ENCODE data around the gene C5orf15. TPM values are rescaled to one million over a fixed set of nuclear protein-coding genes. Genes with fewer than 3 reads are reported as not detected.
"Not testable (repeated sequence)": the region's sequence is repeated elsewhere in the genome, so short reads cannot be mapped to it uniquely, and the experiment has no call there.

The C5orf15 gene
- total RNA-seq, 1 experiment from 2014 or later: 73.4 TPM

DNA sequence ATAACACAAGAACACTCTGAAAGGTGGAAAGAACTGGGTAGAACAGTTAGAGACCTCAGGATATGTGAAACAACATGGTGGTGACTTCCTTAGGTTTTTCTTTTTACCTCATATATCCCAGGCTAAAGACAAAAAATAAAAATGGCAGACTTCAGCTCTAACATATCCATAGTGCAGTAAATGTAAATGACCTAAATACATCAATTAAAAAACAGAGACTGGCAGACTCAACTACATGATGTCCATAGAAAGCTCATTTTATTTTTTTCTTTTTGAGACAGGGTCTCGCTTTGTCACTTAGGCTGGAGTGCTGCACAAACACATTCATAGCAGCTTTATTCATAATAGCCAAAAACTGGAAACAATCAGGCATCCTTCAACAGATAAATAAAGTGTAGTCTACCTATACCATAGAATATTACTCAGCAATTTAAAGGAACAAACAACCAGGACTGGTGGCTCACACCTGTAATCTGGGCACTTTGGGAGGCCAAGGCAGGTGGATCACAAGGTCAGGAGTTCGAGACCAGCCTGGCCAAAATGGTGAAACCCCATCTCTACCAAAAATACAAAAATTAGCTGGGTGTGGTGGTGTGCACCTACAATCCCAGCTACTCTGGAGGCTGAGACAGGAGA is 4.8 kb downstream of the C5orf15 start:
- DNase-seq (ENCODE audit: low read depth): no peak

DNA sequence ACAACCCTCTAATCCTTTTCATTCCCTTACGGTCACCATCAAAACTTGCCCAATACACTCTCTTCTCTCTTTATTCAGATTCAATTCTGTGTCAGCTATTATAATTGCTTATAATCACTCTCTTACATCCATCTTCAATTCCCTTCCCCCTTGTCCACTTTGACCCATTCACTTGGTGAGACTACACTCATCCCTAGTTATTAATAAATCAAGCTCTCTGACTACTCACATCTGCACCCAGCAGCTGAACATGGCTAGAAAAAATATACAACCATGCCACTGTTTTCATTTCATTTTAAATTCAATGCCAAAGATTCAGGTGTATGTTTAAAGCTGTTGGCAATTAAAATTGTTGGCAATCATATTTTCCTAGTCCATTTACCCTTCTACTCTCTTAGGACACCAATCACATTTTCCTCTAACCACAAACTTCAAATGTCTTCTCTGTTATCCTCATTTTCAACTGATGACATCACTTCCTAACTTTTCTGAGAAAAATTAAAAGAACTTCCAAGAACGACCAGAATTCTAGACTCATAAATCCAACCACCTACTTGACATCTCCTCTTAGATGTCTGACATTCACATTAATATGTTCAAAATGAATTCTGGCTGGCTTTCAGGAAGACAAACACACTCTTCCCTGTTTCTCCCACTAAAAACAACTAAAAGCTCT is 5.5 kb downstream of the C5orf15 start:
- DNase-seq (ENCODE audit: low read depth): peak; percentile 51

DNA sequence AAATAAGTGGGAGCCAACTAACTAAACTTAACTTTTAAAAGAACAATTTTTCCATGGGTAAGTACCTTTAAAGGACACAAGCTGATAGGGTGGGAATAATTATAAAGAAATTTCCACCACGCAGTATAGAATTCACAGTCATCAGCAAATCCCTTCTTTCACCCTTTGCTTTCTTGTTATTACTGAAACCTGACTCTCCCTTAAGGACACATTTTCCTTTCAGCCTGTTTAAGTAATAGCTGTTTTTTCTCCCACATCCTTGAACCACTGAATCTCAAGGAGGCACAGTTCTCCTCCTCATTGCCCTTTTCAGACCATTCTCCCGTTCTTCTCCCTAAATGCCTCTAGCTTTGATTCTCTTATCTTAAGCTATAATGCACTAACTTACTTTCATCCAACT is 6.3 kb downstream of the C5orf15 start:
- DNase-seq (ENCODE audit: low read depth): peak; percentile 25

DNA sequence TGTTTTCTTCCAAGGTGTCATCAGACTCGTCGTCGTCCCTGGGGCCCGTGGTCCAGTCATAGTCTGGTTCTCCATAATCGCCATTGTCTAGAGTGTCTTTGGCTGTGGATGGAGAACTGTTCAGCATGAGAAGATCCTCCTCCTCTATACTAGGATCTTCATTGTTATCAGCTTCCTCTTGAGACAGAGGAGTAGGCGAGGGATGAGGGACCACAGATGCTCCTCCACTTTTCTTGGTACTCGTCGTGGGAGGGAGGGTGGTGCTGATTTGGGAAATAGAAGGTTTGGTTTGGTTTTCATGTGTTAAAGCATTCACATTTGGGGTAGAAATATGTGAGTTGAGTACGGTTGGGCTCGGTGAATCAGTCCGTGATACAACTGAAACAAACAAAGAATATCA is 8.8 kb downstream of the C5orf15 start:
- no peak for DNase-seq (ENCODE audit: low read depth)

DNA sequence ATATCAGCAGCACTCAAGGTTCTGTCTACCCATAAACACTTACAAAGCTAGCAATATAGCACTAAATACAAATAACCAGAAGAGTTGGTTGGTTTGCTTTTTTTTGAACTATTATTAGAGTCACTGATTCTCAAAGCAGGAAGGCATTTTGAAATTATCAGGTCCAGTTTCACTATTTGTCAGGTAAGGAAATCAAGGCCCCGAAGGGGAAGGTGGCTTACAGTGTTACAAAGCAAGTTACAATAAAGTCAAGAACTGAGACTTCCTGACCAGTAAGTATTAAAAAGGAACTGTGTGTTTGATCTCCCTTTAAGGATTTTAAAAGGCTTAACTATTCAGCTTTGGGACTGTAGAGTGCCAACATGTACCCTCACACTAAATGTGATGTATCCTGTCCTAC is 10.8 kb downstream of the C5orf15 start:
- no peak for DNase-seq (ENCODE audit: low read depth)

DNA sequence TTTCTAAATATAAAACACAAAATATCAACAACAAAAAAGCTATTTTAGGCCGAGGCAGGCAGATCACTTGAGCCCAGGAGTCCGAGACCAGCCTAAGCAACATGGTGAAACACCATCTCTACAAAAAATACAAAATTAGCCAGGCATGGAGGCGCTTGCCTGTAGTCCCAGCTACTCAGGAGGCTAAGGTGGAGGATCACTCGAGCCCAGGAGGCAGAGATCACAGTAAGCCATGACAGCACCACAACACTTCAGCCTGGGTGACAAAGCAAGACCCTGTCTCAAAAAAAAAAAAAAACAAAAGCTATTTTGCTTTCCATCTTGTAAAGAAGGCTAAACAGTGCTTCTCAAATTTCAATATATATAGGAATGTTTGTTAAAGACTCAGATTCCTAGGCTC is 11.3 kb downstream of the C5orf15 start:
- no peak for DNase-seq (ENCODE audit: low read depth)

DNA sequence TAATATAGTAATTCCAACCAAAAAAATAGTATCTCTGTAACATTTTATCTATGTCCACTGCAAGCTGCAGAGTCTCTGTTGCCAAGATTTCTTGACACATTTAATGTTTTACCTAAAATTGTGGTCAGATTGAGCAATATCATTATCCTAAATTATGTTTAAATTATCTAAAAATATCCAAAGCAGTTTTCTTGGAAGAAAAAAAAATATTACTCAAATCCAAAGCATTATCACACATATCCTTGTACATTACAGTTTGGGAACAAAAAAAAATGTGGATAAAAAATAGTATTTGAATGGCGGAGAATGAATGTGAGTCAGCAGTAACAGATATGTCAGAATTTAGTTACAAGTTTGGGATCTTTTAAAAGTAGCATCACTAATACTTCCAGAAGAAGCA is 12.2 kb downstream of the C5orf15 start:
- not testable (repeated sequence) for DNase-seq (ENCODE audit: low read depth)

DNA sequence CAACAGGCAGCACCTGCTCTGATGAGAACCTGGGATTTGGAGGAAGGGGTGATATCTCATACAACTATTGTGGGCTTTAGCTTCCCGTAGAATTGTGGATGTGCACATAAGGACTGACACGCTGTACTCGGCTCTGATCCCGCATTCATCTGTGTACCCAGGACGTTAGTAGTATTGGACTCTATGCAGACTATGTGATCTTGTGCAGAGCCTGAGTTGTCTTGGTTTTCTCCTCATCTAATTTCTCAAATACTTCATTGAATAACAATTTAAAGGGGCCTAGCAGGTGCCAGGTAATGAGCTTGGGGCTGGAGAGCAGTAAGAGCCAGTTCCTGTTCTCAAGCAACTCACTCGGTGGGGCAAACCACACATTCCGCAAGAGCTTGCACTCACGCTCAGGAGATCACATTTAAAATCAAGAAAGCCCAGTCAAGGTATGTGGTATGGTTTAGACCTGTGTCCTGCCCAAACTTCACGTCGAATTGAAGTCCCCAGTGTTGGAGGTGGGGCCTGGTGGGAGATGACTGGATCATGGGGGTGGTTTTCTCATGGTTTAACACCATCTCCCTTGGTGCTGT is 14.8 kb downstream of the C5orf15 start:
- DNase-seq (ENCODE audit: low read depth): no peak

DNA sequence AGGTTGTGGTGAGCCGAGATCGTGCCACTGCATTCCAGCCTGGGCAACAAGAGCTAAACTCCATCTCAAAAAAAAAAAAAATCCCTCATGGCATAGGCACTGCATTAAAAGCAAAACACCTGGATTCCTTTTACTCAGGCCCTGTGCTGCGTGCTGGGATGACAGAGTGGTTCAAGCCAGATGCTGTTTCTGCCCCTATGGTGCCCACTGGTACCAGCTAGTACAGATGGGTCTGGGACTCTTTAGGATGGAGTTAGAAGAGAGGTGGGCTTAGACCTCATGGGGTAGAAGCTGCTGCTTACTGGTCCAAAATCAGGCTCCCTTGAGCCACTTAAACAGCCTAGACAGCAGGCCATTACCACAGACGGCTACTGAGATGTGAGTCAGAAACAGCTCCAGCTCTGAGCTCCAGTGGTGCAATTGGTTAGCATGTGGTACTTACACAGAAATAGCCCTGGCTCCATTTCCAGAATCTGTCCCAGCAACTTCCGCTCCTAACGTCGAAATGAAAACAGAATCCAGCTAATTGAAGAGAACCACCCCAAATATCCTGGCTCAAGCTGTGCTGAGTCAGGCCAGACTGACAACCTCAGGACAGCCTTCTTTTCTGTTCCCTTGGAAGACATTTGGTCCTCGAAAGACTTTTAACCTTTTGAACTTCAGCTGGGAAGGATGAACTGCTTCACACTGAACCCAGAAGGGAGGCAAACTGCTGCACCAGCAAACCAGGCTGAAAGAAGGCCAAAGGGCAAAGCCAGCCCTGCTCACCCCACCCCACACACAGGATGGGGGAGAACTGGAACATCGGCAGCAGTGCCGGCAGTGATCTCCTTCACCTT is 15.5 kb downstream of the C5orf15 start:
- peak; percentile 92 for DNase-seq (ENCODE audit: low read depth)

DNA sequence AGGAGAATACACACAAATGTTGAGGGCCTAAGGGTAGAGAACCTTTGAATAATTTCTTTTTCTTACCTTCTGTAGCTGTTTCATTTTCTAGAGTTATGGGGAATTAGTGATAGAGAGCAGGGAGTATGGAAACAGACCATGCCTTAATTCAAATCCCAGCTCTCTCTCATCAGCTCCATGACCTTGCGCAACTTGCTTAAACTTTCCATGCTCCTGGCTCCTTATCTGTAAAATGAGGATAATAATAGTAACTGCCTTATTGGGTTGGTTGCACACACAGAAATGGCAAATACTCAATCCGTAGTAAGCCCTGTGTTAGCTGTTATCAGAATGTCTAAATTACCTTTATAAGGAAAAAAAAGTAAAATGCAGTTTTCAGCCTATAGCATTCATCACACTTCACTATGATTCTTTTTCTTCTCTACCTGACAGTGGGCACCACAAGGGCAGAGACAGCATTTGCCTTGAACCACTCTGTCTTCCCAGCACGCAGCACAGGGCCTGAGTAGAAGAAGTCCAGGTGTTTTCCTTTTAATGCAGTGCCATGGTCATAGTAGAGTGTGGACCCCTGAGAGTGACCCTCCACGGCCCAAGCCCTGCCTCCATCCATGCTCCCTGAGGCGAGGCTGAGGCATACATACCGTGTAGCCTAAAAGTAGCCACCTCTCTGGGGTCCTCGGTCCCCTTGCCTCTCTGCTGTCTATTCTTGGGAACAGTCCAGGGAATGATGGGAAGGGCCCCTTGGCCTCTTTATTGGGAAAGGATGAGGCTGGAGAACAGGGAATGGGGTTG is 17.4 kb downstream of the C5orf15 start:
- no peak for DNase-seq (ENCODE audit: low read depth)

DNA sequence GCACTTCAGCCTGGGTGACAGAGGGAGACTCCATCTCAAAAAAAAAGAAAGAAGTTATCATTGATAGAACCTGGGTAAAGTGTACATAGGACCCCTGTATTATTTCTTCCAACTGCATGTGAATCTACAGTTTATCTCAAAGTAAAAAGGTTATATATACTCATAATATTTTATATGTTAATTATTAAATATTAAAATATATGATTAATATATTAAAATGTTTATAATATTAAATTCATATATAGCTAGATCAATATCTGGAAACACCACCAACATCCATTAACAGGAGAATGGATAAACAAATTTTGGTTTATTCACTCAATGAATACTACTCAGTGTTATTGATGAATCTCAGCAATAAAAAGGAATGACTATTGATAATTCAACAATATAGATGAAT is 19.7 kb downstream of the C5orf15 start:
- no peak for DNase-seq (ENCODE audit: low read depth)

DNA sequence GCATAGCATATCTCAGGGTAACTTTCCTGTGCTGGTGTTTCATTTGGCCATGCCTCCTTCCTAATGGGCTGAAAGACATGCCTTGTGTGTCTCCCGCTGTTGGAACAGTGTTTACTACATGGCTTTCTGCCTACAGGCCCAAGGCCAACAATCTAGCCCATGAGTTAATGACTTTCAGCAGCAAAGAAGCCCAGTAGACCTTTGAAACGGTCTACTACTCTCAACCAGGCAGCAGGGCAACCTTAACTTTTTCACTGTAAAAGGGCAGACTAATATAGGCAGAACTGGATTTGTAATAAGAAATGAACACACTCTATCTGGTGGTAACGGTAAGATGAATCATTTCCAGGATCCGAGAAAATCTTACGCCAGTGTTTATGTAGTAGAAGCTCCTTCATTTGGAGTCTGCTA is 21.0 kb downstream of the C5orf15 start:
- DNase-seq (ENCODE audit: low read depth): no peak

DNA sequence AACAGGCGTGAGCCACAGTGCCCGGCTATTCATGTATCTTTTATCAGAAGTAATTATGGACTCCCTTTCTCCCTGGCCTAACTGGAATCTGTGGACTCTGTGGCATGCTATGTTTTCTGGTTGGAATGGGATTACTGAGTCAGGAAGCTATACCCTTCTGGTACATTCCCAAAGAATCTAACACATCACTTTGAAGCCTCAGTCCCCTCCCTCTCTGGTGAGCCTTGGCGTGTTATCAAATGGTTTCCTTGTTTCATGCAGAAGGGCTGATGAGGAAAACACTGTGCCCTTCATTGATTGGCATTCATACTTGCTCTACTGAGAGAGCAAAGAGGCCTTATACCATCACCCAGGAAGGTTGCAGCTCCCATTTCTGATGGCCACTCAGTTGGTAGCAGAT is 22.9 kb downstream of the C5orf15 start:
- DNase-seq (ENCODE audit: low read depth): no peak

DNA sequence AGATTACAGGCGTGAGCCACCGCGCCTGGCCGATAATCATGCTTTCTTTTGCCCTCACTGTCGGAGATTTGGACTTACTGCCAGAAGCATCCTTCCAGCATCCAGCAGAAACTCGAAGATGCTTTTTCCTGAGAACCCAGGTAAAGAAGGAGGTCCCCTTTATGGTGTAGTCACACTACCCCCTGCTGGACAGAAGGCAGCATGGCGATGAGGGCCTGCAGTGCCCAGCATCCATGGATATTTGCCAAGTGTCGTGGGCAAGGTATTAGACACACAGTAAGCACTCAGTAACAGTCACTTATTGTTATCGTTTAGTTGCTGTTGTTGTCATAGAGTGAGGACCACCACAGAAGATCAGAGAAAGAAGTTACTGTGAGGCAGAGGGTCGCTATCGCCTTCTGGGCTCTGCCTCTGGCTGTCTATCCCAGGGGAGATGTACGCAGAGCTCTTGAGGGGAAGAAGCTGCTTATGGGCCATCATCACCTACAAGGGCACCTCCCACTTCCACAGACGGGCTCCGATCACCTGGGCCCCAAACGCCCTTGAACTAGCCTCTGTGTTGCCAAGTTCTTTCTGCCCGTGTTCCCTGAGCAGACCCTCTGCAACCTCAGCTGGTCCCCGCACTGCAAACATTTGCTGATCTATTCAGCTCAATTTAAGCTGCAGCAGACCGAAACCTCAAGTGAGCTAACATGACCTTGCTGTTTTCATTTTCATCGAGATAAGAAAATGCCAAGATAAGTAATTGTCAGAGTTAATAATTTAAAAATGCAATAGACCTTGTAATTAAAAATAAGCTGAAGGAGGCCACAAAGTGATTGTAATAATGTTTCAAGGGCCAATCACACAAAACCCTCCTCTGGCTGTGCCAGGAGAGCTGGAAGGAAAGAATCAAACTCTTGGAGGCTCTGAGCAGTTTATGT is 23.9 kb downstream of the C5orf15 start:
- peak; percentile 33 for DNase-seq (ENCODE audit: low read depth)

DNA sequence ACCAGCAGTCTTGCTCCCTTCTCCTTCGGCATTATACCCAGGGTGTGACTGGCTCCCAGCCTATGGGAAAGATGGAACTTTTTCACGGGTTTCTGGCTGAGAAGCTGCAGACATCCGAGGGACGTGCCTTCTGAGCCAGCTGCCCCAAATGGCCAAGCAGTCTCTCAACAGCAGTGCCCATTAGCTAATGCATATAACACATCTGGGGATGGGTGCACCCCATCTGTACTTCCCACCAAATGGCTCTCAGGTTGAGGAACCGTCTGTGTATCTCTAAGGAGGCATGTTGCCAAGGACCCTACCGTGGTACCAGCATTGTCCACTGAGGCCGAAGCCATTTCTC is 25.0 kb downstream of the C5orf15 start:
- DNase-seq (ENCODE audit: low read depth): no peak

DNA sequence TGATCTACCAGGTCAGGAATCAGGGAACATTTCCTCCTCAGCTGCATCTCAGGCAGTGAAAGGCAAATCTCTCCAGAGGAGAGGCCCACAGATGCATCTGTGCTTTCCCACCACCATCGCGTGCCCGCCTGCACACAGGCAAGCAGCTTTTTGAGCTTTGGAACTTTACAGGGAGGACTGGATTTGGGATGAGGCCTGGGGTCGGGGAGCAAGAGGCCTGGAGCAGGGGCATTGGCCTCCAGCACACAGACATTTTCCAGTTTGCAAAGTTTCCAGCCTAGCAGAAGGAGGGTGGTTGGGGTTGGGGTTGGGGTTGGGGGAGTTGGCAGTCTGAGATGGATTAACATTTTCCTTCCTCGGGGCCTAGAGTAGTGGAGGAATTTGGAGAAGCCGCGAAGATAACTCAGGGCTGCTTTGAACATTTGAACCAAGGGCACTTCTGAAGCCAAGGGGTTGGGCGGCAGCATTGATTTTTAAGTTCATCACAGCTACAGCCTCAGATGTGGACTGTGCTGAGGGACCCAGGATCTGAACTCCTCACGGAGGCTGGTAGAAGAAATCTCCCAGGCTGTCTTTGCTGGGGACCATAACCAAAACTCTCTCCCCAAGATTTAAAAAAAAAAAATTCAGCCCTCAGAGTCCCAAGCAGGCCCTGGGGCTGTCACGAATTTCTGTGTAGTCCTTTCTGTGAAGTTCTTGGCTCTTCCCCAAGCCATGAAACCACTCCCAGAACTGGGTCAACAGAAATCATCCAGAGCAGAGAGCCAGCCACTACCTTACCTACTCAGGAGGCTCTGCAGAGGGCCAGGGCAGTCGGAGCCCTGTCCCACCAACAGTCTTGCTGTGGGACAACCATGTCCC is 25.6 kb downstream of the C5orf15 start:
- DNase-seq (ENCODE audit: low read depth): no peak

DNA sequence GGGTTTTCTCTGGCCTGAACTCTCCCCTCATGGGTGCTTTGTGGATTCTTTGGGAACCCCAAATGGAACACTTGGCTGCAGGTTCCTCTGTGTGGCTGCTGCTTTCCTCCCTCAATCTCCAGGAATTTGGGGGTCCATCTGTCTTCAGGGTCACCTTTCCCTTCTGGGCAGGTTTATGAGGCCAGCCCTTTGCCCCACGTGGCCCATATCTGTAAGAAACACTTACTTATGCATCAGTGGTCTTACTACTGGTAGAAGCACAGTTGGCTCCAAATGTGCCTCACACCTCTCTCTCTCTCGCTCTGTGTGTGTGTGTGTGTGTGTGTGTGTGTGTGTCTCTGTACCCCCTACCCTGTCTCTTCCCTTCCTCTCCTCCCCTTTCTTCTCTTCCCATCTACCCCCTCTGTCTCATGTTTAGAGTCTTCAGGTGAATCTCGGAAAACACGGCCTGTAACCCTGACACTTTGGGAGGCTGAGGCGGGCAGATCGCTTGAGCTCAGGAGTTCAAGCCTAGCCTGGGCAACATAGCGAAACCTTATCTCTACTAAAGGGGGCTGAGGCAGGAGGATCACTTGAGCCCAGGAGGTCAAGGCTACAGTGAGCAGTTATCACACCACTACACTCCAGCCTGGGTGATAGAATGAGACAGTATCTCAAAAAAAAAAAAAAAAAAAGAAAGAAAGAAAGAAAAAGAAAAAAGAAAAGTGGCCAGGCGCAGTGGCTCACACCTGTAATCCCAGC is 26.8 kb downstream of the C5orf15 start:
- DNase-seq (ENCODE audit: low read depth): no peak

DNA sequence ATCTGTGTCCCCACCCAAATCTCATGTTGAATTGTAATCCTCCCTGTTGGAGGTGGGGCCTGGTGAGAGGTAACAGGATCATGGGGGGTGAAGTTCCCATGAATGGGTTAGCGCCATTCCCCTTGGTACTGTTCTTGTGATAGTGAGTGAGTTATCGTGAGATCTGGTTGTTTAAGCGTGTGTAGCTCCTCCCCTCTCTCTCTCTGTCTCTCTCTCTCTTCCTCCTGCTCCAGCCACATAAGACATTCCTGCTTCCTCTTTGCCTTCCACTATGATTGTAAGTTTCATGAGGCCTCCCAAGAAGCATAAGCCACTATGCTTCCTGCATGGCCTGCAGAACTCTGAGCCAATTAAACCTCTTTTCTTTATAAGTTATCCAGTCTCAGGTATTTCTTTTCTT is 28.8 kb downstream of the C5orf15 start:
- DNase-seq (ENCODE audit: low read depth): no peak

DNA sequence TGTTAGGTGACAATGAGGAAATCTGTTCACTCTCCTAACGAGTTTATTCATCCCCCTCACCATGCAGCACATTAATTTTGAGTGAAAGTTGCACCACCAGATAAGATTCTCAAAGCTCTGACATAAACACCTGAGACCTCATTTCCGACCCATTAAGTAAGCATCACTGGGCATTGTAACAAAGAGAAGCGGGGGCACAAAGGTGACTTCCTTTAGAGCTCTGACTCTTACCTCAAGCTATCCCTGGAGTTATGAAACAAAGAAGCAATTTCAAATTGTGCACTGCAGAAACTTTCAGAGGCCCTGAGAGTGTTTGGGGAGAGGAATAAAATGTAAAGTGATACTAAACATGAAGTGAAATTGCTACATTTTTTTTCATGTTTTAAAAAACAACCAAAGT is 29.5 kb downstream of the C5orf15 start:
- DNase-seq (ENCODE audit: low read depth): no peak
